GM19395 (cell line): ENCODE measurements around the gene SRR.

ENCODE experiments used
- ATAC-seq: cut with Tn5 transposase; IDR thresholded peaks from one replicate; pipeline ENCODE4 v1.9.1; 2021; ENCODE audit warnings: mild to moderate bottlenecking, moderate library complexity; ENCODE audit not compliant: unreplicated experiment

Gene SRR

DNA sequence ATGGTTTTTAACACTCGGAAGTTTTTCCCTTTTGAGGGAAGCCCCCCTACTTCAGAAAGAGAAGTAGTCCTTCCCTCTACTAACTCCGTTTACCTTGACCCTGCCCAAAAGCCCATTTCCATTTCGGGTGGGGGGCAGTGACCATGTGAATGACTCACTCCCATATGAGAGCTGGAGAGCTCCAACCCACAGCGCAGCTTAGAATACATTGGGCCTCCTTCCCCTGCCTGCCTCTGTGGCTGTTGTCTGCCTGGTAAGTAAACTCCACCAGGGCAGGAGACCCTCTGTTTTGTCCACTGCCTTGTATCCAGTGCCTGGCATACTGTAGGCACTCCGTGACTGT, 34.5 kb downstream of the SRR start:
- no peak for ATAC-seq

DNA sequence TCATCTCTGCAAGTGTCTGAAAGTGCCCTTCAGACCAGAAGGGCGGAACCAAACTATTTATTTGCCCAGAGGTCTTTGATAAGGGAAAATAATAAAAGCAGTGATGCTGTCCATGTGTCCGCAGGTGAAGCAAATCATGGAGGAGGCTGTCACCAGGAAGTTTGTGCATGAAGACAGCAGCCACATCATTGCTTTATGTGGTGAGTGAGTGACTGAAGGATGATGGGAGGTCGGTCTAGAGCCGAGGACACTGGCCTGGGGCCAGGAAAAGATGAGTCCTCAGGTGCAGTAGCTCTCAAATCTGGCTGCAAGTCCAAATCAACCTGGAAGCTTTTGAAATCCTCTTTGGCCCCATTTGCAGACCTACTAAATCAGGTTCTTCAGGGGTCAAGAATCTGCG, 39.7 kb downstream of the SRR start:
- no peak for ATAC-seq

GRCh38 chr17:2344528-2344927, 40.8 kb downstream of the SRR start:
- ATAC-seq: no peak

- no peak for ATAC-seq
Observed at GRCh38 chr17:2346475-2346874, 42.7 kb downstream of the SRR start.

DNA sequence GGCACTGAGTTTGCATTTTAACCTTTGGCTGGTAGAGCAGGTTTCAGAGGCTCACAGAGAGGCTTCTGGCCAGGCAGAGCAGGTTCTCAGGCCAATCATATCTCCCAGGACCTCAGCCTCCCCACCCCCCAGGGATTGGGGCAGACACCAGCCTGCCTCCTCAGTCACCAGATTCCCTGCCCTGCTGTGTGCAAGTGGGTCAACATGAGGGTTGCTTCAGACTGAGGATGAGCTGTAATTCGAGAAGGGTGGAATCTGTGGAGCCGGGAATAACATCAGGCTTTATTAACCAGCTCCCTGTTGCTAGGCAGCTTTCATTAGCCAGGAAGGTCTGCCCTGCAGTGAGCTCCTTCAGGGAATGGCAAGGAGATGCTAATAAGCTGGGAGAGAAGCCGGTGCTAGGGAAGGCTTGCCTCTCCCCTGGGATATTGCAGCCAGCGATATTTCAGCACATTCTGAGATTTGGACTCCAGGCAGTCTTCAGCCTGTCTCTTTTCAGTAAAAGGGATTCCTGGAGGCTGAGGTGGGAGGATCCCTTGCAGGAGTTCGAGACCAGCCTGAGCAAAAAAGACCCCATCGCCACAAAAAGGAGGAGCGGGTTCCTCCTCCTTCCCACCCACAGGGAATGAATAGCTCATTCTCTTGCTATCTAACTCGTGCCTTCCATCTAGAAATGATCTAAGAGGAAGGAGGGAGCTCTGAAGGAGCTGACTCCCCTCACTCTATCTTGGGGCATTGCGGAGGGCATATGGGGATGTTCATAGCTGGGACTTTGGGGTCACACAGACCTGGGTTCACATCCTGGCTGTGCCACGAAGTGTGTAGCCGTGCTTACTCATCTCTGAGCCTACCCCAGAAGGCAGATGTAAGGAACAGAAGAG, 44.3 kb downstream of the SRR start:
- ATAC-seq: no peak

DNA sequence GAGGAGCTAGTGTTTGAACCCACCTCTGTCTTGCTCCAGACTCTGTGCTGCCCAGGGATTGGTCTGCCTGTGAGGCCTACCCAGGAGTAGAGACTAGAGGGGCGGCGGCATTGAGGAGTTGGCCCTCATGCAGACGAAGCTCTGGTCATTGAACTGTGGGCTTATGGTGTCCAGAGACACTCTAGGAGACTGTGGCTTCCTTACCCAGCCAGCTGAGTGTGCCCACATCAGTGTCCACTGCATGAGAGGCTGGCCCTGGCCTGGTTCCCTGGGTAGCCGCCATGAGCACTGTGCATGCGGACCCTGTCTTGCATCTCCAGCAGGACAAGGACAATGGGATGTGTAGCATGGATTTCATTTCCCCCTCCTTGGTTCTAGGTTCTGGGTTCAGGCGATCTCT, 47.5 kb downstream of the SRR start:
- no peak for ATAC-seq

- ATAC-seq: no peak
Observed at GRCh38 chr17:2354311-2354710, 50.6 kb downstream of the SRR start.

DNA sequence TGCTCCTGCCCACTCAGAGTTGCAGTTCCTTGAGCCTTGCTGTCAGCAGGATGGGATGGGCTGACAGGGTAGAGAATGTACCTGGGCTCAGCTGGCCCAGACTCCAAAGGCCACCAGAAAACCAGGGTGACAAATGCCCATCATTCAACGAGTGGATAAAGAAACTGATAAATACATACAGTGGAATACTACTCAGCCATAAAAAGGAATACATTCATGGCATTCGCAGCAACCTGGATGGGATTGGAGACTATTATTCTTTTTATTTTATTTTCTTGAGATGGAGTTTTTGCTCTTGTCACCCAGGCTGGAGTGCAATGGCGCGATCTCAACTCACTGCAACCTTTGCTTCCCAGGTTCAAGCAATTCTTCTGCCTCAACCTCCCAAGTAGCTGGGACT, 53.5 kb downstream of the SRR start:
- ATAC-seq: no peak

GRCh38 chr17:2357931-2358434, 54.2 kb downstream of the SRR start:
- no peak for ATAC-seq

- ATAC-seq: no peak
Observed at GRCh38 chr17:2361010-2361760, 57.4 kb downstream of the SRR start.

DNA sequence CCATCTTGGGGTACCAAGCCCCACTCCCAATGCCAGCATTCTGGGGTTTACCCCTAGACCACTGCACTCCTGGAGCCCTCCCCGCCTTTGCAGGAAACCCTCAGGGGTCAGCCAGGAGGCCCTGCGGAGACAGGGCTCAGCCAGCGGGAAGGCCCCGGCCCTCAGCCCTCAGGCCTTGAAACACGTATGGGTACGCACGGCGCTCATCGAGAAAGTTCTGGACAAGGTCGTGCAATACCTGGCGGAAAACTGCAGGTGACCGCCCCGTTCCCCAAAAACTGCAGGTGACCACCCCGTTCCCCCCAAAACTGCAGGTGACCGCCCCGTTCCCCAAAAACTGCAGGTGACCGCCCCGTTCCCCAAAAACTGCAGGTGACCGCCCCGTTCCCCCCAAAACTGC, 58.3 kb downstream of the SRR start:
- ATAC-seq: no peak

GRCh38 chr17:2362416-2362815, 58.7 kb downstream of the SRR start:
- ATAC-seq: no peak

- no peak for ATAC-seq
Observed at GRCh38 chr17:2362881-2363280, 59.1 kb downstream of the SRR start.

DNA sequence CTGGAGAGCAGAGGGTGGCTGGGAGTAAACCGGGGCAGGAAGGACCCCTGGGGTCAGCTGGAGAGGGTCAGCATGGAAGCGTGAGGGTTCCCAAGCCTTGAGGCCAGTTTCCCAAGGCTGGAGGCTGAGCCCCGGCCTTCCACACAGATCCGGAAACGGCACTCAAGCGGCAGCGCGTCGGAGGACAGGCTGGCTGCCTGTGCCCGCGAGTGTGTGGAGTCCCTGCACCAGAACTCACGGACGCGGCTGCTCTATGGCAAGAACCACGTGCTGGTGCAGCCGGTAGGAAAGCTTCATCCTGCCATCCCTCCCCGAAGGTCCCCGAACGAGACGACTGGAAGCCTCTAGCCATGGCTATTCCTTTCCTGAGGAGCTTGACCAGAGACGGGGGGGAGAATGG, 59.6 kb downstream of the SRR start:
- no peak for ATAC-seq

DNA sequence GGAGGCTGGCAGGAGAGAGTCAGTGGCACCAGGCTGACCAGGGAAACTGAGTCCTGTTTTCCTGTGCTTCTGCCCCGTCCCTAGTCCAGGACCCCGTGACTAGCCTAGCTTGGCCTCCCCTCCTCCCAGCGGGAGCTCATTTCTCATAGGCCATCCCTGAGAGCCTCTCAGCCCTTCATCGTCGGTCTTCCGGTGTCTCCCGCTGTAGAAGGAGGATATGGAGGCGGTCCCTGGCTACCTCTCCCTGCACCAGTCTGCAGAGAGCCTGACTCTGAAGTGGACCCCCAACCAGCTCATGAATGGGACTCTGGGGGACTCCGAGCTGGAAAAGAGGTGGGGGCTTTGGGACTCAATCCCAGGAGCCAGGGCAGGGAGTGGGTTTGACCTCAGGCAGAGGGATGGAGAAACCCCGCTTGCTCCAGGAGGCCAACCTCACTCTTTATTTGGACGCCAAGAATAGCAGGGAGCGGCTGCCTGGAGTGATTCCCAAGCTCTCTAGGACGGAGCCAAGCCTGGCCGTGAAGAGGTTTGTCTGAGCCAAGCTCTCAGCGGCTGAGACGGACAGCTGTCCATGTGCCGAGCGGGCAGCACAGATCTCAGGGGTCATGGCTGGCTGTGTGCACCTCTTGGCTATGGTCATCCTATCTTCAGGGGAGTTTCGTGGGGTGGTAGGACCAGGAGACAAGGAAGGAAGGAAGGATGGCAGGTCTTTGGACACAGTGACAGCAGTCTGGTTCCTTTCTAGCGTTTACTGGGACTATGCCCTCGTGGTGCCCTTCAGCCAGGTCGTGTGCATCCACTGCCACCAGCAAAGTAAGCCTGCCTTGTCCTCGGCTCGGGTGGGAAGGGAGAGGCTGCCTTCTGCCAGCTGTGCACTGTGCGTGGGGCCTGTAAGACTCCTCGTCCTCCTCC, 60.4 kb downstream of the SRR start:
- no peak for ATAC-seq

- no peak for ATAC-seq
Observed at GRCh38 chr17:2364763-2365116, 61.0 kb downstream of the SRR start.

DNA sequence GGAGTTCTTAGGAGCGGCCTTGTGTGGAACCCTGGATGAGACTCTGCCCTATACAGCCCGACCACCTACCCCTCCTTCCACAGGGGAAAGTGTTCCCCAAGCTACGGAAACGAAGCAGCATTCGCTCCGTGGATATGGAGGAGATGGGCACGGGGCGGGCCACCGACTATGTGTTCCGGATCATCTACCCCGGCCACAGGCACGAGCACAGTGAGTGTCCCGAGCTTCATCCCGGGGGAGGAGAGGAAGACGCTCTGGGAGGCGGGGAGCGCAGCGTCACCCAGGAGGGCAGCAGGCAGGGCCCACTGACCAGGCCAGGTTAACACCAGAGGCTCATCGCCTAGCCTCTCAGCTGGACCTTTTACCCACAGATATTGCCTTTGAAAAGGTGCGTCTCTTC, 61.4 kb downstream of the SRR start:
- ATAC-seq: no peak

- no peak for ATAC-seq
Observed at GRCh38 chr17:2366747-2367494, 63.2 kb downstream of the SRR start.

DNA sequence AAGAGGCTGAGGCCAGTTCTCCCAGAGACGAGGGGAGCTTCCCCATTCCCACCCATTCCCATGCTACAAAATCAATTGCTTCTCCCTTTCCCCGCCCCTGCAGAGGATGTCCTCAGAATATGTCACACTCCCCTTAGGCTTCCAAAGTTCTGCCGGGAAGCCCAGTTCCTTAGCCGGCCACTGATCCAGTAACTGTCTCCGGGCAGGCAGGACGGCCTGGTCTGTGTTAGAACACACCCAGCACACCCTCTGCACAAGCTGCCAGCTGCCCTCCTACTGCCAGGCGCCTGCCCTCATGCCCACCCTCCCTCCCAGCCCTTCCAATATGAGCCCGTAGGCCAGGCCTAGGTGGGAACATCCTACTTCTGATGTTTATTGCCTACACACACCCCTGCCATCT, 64.6 kb downstream of the SRR start:
- no peak for ATAC-seq

DNA sequence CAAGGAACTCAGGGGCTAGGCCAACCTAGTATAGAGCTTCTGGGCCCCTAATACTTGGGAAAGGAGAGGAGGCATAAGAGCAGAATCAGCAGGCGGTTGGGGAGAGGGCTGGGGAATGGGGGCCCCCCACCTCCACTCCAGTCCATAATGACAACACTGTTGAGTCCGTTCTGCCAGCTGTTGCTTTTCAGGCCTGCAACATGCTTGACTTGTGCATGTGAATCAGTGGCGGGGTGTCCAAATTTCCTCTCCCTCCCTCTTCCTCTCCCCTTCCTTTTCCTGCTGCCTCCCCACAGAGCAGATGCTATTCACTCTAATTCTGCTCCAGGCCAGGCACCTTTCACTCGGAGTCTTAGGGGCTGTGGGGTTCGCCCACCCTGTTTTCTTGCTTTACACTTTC, 65.3 kb downstream of the SRR start:
- no peak for ATAC-seq
